Activated naive CD4-positive, alpha-beta T cell treated with Interleukin-2 at 50 U/mL for 16 hours (primary cell): ENCODE data around the gene MGAT5B.

Source experiments
- DNase-seq: peaks from one replicate; pipeline ENCODE4 v3.0.0-alpha.2; 2020

Gene MGAT5B

DNA sequence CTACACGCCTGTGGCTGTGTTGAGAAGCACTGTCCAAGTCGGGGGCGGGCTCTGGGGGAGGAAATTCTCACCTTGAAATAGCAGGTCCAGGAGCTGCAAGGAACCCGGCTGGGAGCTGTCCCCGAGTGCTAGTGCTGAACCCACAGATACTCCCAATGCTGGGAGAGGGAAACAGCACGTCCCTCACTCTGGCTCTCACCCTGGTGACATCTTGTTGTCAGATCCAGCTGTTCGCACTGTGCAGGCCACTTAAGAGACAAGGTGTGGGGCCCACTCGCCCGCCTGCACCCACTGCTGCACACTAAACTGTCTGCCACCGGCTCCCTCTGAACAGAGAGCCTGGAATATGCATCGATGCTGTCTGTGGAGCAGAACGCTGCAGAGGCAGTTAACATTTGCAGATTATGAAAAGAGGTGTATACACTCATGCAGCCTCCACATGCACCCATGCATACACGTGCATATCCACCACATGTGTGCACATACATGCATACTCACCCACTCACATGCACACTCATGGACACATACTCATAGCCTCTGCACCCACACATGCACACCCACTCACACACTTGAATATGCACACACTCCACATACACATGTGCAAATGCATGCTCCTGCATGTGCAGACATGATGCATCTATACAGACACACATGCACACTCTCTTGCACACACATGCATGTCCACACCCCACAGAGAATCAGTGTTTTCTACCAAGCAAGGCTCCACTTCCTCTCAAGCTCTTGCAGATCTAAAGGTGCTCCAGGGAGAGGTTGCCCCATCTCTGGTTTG lies 42.0 kb downstream of the MGAT5B start:
- peak; percentile 25 for DNase-seq

DNA sequence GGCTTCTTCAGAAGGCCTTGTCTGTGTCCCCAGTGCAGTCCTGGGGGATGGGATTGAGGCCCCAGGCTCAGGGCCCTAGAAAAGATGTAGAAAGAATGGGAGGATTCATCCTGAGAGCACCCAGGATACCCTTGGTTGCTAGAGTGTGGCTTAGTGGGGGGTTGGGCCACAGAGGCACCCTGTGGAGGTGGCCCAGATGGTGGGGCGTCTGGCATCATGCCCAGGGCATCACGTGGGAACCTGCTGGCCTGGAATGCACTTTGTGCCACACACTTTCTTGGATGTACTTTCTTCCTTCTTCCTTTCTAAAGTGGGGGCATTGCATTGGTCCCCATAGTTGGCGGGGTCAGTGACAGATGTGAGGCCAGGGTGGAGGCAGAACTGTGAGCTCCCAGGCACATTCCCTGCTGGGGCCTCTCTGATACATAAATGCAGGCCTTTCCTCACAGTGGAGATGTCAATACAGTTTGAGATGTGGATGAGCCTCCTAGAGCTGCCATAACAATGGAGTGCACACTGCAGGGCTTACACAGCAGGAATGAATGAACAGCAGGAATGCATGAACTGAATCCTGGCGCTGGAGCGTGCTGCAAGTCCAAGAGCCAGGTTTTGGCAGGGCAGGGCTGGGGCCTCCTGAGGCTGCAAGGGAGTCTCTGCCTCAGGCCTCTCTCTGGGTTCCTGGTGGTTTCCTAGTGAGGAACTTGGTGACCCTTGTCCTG lies 43.3 kb downstream of the MGAT5B start:
- DNase-seq: no peak

DNA sequence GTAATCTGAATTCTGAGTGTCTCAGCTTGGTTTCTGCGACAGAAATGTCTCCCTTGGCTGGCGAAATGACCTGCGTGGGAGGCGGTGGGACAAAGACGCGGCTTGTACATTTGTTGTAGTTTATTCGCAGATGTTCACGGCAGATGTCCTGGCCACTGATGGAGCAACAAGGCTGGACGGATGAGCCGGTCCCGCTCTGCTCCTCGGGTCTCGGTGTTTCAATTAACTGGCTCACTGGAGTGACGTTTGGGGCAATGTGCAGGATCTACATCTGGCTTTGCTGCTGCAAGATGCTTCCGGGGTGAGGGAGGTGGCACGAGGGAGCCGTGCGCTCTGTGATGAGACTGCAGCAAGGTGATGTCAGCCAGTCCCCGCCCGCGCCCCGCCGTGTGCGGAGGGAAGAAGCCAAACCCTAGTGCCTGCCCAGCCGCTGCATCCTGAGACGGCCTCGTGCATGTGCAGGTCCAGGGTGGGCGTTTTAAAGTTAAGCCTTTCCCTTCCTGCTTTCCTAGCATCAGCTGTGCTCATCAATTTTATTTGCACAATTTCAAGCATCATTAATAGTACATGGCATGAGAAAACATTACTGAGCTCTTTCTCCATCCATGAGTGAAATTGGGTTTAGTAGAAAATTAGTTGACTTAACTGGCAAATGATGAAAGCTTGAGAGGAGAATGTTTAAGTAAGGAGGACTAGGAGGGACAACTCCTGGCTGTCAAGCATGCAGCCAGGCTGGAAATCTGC lies 44.4 kb downstream of the MGAT5B start:
- DNase-seq: no peak

DNA sequence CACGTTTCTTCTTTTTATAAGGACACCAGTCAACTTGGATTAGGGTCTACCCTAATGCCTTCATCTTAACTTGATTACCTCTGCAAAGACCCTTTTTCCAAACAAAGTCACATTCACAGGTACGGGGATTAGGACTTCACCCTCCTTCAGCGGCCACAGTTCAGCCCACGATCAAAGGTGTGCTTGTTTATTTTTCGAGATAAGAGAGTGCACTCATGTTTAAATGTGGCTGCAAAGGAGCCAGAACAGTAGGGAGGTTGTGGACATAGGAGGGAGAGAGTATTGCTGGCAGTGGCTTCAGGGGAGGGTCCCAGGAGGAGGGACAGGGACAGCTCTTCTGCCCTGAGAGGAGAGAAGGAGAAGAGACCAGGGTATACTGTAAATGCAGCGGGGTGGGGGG lies 46.7 kb downstream of the MGAT5B start:
- DNase-seq: no peak

DNA sequence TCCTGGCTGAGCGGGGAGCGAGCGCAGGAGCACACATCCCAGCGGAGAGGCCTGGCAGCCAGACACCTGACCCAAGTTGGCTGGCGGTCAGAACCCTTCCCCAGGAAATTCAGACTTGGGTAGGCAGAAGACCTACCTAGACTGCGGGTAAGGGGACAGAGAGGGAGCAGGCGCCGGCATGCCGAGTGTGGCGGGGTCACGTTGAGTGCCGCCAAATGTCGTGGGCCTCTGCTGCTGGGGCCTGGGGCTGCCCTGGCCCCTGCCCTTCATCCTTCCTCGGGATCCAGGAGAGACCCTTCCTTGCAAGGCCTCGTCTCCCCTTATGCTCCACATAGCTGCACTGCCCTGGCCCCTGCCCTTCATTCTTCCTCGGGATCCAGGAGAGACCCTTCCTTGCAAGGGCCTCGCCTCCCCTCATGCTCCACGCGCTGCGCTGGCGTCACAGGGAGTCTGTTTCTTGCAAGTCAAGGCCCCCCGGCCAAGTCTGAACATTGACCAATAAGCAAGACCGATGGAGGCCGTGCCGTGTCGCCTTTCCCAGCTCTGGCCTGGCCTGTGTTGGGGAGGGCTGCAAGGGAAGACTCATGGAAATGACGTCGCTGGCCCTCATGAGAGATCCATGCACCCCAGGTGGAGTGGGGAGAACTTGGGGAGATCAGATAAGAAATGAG lies 47.8 kb downstream of the MGAT5B start:
- no peak for DNase-seq

DNA sequence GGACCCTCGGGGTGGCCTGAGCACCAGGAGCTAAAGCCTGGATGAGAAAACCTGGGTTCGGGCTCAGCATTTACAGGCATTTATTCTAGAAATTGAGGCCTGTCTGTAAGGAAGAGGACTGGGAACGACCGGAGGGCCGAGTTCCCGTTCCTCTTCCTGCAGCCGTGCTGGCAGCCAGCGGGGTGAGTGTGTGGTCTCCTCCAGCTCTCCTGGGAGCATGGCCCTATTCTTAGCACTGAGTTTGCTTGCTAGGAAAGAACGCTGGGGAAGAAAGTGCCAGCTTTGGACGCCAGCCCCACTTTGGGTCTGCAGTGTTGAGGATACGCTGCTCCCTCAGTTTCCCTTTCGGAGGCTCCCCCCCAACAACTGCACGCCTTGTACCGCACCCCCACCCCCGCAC lies 49.6 kb downstream of the MGAT5B start:
- DNase-seq: no peak

DNA sequence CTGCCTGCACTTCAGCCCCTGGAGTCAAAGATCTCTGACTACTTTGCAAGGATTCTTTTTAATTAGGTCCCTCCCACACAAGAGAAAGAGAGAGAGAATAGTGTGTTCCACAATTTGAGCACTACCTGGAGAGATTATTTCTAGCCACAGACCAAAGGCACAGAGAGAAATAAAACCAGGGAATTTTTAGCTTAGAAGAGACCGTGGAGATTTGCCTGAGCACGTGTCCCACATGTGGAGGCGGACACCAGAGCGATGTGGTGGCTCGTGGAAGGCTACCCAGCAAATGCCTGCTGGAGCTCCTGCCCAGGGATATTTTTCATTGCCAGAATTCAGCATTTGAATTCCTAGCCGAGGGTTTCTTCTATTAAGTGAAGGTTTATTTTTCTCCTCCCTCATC lies 50.6 kb downstream of the MGAT5B start:
- DNase-seq: no peak

DNA sequence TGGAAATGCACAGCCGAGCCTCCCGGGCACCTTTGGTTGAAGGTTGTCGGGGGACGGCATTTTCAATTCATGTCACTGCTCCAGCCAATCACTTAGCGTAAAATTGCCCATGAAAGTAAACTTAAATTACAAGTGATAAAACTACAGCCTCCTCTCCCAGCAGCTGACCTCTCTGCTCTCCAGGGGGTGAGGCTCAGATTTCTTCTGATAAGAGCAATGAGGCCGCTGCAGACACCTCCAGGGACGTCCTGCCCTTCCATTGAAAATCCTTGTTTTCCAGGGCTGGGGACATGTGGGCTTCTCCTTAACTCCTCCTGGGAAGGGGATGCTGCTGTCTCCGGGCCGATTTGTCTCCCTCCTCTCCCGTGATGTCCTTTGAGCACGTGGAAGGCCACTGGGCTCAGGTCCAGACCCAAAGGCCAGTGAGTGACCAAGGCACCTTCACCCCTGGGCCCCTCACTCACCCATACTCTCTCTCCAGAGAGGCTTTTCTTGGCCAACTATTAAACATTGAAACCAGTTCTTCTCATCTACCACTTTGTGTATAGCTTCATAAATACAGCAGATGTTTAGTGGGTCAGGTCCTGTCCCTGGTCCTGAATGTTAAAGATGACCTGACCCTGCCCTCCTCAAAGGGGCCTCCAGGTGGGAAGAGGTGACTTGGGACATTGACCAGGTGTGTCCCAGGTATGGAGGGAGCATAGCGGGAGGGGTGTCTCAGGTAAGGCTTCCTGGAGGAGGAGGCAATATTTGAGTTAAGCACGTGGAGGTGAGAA lies 52.3 kb downstream of the MGAT5B start:
- DNase-seq: no peak

DNA sequence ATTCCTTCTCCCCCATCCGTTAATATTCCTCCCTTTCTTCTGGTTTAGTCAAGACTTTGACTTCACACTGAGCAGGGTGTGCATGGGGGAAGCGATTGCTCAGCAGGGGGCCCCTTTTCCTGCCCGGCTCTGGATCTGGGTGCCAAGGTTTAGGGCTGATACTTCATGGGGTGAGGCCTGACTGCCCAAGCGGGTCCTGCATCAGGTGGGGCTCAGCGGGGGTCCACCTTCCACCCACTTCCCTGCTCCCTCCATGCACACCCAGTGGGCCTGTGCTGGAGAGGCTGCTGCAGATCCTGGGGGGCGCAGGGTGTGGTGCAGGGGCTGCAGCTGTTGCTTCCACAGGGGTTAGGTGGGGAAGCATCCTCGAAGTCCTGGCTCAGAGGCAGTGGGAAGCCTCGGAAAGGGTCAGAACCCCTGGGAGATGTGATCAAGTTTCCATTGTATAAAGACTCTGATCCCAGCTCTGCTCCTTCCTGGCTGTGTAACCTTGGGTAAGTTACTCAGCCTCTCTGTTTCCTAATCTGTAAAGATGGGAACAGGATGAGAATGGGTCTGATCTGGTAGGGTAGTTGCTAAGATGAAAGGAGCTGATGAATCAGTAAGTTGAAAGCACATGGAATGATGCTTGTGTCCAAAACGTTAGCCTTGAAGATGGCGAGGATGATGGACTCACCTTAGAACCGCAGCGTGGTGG lies 53.3 kb downstream of the MGAT5B start:
- DNase-seq: no peak

DNA sequence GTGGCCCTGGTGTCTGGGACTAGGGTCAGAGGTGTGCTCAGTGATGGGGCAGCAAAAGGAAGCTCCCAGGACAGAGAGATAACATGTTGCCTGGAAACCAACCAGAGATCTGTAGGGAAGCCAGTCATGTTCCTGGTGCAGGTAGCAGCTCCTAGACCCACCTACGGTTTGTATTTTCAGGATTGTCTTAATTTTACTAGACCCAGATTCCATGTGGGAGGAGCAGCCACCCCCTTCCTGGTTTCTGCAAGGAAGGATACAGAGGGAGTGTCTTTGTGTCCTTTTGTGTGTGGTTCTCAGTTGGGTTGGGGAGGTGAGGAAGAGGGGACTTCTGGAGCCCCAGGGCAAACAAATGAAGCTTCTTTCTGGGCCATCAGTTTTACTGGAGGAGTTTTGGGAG lies 53.9 kb downstream of the MGAT5B start:
- DNase-seq: no peak

DNA sequence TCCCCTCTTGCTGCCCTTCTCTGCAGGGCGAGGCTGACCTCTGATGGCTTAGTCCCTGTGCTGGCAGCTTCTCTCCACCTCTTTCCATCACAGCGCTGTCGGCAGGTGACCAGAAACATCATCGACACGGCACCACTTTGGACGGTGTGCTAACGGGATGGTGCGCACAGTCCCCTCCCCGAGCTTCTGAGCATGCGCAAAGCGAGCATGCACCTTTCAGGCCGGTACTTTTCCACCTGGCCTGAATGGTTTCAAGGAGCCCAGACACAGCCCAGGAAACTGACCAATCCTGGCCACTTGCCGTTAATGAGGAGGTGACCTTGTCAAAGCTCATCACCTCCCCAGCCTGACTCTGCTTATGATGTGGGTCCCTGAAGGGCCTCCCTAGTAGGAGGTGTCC lies 54.8 kb downstream of the MGAT5B start:
- no peak for DNase-seq

DNA sequence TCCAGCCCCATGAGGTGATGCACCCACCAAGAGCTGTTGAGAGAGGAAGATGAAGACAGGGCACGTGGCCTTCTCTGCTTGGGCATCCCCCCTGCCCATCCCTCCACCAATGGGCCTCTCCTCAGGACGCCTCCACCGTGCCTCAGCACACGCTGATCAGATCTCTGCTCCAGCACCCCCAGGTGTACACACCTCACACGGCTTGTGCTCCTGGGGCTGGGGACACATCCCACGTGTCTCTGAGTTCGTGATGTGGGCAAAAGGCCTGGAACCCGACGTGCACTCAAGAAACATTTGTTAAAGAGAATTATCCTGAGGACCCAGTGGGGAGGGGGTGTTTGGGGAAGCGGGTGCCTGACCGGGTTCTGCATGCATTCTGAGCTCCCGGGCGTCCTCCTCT lies 55.3 kb downstream of the MGAT5B start:
- no peak for DNase-seq

DNA sequence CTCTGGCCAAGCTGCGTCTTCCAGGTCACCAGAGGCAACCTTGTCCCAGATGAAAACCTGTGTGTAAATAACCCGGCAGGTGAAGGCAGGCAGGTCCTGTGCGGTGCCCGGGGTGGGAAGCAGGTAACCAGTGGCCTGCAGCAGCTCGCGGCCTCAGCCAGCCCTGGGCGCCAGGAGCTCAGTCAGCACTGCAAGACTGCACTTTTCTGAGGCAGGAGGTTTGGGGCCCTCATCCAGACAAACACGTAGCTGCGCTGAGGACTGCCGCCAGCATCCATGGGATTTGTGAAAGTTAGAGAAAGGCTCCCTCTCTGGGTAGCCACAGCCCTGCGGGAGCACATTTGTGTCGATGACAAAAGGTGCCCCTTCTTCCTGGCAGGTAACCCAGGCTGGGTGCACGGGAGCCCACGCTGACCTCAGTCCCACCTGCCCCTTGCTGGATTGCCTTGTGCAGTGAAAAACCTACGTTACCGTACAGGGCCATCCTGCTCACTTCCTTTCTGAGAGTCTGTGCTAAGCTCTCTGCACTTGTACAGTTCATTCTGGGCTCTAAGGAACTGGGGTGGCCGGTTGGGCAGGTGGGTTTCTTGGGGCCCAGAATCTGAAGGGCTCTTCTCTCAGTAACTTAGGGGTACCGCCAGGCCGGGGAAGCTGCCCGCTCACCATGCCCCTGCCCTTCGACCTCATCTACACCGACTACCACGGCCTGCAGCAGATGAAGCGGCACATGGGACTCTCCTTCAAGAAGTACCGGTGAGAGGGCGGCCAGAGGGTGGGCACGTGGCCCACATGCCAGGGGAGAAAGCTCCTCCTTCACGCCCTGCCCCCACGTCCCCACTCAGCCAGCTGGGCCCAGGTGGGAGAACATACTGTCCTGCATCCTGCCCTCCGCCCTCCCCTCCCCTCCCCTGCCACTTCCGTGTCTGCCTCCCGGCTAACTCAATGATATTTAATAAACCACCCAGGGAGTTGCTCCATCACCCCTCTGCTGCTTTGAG lies 56.4 kb downstream of the MGAT5B start:
- DNase-seq: no peak

DNA sequence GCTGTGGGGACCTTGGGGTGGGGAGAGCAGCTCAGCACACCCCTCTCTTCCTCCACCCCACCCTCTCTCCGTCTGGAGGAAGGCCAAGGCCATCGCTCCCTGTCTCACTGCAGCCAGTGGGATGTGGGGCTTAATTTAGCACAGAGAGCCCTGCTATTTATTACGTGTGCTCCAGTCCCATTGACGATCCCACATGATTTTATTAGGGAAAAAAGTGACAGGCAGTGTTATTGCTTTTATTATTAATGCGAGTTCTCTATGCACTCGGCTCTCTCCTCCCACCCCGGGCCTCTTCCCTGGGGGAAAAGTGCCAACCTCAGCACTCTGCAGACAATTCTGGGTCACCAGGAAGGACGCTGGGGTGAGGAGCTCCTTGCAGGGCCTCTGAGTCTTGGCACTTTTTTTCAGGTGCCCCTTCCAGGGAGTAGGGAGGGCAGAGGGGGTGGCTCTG lies 57.3 kb downstream of the MGAT5B start:
- DNase-seq: no peak

DNA sequence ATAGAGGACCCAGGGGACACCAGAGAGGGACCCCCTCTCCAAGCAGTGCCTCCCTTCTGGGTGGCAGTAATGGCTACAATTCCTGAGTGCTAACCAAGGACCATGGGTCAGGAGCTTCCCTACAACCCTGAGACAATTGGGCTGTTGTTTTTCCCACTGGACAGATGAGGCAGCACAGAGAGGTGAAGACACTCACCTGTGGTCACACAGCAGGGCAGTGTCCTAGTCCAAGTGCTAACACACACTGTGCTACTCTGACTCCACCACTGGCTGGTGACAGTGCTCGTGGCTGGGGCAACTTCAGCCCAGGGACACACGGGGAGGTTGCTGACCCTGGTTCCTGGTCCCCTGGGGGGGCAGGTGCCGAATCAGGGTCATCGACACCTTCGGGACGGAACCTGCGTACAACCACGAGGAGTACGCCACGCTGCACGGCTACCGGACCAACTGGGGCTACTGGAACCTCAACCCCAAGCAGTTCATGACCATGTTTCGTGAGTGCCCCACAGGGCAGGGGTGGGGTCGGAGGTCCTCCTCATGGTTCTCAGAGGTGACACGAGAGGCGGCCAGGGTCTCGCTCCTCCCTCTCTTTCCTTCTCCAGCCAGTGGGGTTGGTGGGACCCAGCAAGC lies 58.1 kb downstream of the MGAT5B start:
- no peak for DNase-seq

DNA sequence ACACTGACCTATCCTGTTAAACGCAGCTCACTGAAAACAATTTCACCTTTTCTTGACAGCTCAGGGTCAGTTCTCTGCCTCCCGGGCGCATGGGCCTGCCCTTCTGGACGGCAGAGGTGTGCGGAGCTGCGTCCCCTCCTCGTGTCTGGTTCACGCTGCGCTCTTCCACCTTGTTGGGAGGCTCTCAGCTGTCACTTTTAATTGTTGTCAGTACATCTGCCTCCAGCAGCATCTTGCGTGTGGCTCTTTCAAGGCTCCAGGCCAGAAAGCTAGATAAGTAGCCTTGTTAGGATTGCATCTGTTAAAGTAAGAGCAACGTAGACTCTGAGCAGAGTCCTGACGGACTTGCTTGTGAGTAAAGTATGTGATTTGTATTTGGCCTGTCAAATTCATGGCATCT lies 59.4 kb downstream of the MGAT5B start:
- DNase-seq: no peak

DNA sequence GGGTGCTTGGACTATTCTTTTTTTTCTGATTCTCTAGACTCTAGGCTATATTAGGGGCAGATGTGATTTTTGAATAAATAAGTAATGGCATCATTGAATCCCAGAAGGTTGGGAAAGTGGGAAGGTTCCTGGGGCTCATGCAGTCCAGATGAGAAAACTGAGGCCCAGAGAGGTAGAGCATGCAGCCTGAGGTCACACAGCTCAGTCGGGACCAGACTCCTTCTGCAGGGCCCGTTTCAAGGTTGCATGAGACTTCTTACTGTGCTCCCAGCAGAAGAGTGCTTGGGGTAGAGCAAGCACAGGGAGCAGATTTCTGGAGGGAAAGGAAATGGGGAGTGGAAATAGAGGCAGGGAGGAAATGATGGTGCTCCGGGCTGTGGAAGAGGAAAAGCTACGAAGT lies 59.8 kb downstream of the MGAT5B start:
- no peak for DNase-seq

DNA sequence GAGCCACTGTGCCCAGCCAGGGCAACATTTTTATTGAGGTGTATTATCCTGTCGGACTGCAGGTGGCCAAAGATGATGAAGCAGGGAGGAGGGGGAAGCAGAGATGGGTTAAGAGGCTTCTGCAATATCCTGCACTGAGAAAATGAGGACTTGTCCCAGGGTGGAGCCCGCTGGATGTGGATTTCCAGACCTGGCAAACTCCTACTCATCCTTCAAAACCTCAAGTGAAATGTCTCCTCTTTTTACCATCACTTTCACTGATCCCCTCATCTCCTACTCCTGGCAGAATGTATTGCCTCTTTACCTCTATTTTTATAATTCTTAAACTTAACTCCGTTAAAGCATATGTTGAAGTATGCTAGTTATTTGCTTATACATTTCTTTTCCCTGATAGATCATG lies 60.9 kb downstream of the MGAT5B start:
- no peak for DNase-seq

DNA sequence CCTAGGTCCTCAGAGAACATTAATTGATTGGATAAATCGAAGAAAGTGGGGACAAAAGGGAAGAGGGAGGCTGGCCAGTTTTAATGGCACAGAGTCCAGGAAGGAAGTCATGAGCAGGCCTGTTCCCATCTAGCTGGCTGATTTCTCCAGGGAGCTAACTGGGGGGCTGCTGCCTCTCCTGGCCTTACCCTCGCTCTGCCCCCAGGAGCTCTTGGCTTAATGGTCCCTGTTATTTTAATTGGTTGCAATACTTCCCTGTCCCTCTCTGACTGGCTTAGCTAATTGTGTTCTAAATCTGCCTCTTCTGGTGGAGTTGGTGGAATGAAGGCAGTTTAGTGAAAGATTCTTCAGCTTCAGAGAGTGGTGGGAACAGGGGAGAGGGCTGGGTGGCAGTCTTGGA lies 61.4 kb downstream of the MGAT5B start:
- DNase-seq: no peak

DNA sequence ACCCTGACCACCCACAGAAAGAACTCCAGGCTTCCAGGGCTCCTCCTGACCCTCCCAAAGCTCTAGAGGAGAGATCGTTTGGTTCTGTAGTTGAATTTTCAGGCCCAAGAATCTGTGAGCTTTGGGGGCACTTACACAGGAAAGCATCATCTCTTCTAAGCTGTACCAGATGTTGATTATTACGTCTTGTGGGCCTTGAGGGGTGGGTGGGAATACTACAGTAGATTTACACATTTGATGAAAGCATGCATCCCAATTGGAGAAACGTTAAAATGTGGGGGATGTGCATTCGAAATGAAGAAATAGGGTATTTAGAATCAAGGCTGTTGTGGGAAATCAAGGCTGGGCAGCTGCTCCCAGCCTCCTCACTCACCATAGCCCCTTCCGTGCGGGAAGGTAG lies 61.9 kb downstream of the MGAT5B start:
- DNase-seq: no peak
